ENCODE measurements around the gene CCDC50.

- TF ChIP-seq SPI1 (IDR thresholded peaks at IDR 0.05; ENCODE audit: borderline replicate concordance, low read depth) (no peak), REST (IDR thresholded peaks at IDR 0.05; ENCODE audit: insufficient replicate concordance, low read depth) (no peak), CTCF (IDR thresholded peaks at IDR 0.05; ENCODE audit: insufficient read depth, low read length) (no peak), GABPA (IDR thresholded peaks at IDR 0.05; ENCODE audit: low read depth) (no peak), POLR2AphosphoS5 (IDR thresholded peaks at IDR 0.05; ENCODE audit: low read depth) (no peak)
Measured at GRCh38 chr3:191373327-191373726, 44.1 kb downstream of the CCDC50 start.
